Posterior vena cava (tissue), 2 donors: ENCODE results near the gene MTRFR. TPM values are rescaled to one million over a fixed set of nuclear protein-coding genes. Genes with fewer than 3 reads are reported as not detected.
A peak's percentile ranks its signal among the peaks of the same experiment; 100 is the strongest.

Experiments
- DNase-seq: peaks from one replicate; pipeline ENCODE4 v3.0.0-alpha.2; 2020; ENCODE audit warnings: low spot score
- intact Hi-C, 2 donors: fragments of 100-400 bp; cut with DNase I; formaldehyde crosslinking; loops; one replicate each; pipeline versions ENCODE4 v1.14.1 to v1.14.2; 2022 to 2023
- total RNA-seq, 2 donors: library from RNA; stranded (reverse); fragmentation: NEBNext Ultra II Directional; extraction: Animal tissue kit (Norgen Biotek cat#: 25700); gene quantifications; one replicate each; pipeline ENCODE4 v1.2.1, GENCODE V29; 2021
- donor health status: DM: yes; HTN: yes; CAD: no.
- donor health status: DM: yes; HTN: yes; CAD: no.

MTRFR gene
- total RNA-seq, 2 donors from 2014 or later: 5.8 to 7.3 TPM

DNA sequence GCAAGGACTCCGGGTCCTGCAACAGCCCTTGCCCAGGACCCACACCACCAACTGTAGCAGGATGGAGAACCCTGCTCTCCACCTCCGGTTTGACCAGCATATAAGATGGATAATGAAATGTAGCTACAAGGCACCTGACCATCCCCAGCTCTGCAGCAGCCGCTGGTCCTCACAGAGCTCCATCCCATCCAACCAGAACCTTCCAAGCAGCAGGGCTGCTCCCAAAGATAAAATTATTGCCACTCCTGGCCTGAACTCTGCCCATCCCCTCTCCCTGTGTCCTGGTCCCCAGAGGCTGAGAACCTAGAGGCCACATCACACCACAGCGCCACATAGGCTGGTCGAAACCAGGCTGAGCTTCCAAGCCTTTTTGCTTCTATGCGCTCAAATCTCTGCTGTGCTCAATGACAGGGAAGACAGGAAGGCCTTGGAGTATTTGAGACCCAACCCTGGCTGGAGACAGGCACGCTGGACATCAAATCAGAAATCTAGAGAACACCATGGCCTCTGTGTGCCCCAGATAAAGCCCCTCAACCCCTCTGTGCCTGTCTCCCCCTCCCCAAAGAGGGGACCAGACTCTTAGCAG lies 34.2 kb downstream of the MTRFR start:
- DNase-seq: peak; percentile 58
- intact Hi-C loops: no loop called here

DNA sequence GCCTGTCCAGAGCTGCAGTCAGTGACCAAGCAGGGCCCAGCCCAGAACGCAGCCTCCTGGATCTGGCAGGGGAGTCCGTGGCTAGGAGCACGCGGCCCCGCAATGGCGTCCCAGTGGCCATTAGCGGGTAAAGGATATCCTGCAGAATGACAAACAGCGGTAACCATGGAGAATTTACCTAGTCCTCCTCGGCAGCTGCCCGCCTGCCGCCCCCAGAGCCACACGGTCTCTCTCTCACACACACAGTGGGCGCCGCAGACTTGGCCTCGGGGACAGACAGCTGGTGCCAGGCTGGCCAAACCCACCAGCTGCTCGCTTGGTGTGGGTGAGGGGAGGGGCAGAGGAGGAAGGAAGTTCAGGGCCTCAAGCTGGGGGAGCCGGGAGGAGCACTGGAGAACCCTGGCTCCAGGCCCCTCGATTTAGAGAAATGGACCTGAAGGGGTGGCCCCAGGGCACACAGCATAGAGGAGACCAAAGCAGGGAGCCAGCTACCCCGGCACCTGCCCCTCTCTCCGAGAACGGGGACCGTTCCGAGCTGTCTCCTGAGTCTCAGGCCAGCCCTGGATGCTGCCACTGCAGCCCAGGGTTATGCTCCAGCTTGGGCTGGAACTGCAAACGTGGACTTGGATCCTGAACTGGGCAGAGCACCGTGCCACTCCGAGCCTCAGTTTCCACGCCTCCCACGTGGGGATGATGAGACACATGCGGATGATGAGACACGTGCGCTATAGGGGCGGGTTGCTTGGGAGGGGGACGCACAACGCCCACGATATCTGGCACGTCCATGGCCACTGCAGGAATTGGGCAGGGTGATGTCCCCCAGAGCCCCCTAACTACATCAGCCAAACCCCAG lies 35.0 kb downstream of the MTRFR start:
- DNase-seq: peak; percentile 86
- intact Hi-C loops: no loop called here

- DNase-seq: peak; percentile 74
- intact Hi-C loops: no loop called here
These were observed 35.6 kb downstream of the MTRFR start for GRCh38 chr12:123268850-123269249.

DNA sequence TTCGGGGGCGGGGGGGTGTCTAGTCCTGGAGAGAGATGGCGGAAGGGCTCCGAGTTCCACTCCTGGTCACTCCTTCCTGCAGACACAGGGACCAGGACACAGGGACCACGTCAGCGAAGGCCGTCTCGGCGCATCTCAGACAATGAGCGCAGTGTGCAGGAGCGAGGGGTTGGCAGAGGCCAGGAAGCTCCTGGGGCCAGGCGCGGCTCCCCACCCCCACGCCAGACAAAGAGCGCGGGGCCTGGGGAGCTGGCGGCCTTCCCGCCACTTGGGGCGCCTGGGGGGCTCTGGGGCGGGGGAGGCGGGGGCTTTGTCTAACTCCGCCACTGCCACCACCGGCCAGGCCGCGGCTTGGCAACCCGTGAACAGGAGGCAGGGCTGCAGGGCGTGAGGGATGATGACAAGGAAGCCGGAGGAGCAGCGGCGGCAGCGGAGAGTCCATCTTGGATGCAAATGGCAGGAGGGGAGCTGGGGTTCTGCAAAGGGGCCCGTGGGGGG lies 36.2 kb downstream of the MTRFR start:
- intact Hi-C loops: no loop called here
- peak; percentile 92 for DNase-seq

DNA sequence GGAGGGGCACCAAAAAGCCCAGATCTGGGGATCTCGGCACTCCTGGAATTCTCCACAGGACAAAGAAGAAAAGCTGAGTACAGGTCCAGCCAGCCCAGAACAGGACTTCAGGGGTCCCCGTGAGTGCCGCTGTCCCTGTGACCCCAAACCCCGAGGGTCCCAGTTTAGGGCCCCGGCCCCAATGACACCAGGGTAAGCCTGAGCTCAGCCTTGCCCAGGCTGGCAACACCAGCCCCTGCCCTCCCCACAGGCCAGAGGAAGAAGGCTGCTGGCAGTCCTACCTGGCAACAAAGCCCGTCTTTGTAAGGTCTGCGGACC lies 36.6 kb downstream of the MTRFR start:
- intact Hi-C loops: no loop called here
- DNase-seq: no peak

- DNase-seq: peak; percentile 74
- intact Hi-C loops: no loop called here
These were observed 37.2 kb downstream of the MTRFR start for GRCh38 chr12:123270214-123271000.

DNA sequence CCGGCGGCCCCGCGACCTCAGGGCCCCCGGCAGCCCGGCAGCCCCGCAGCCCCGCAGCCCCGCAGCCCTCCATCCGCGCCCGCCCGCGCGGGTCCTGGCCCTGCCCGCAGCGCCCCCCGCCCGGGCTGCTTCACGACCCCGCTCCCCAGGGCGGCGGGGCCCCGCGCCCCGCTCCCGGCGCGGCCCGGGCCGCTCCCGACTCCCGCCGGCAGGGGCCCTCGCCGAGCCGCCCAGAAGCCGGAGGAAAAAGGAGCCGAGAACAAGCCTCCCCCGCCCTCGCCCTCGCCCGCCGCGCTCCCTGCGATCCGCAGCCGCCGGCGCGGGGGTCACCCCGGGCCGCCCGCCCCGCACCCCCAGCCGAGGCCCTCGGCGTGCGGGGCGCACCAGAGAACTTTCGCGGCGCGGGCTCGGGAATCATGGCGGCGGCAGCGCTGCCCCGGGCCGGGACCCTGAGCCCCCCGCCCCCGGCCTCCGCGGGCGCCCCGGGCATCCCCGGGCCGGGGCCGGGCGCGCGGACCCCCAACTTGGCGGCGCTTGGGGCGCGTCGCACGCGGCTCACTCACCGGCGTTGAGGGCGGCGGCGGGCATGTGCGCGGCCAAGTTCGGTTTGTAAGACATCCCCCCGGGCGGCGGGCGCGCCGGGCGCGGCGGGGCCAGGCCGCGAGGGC lies 37.9 kb downstream of the MTRFR start:
- intact Hi-C loops: no loop called here
- DNase-seq: peak; percentile 93

DNA sequence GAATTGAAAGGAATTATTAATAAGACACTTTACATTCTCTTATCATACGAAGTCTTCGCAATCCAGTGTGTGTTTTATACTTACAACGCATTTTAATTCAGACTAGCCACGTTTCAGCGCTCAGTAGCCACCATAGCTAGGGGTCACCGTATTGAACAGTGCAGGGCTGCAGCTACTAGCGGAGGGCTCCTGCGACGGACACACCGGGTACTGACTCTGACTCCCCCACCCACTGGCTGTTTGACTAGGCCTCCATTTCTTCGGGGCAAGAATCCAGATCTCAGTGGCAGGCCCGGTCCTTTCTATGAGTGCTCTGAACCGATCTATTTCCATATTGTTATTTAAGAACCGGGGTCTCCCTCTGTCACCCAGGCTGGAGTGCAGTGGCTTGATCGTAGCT lies 39.9 kb downstream of the MTRFR start:
- peak; percentile 6 for DNase-seq
- intact Hi-C loops: no loop called here

GRCh38 chr12:123278101-123278627 lies 44.9 kb downstream of the MTRFR start:
- intact Hi-C loops: no loop called here
- peak; percentile 8 for DNase-seq

DNA sequence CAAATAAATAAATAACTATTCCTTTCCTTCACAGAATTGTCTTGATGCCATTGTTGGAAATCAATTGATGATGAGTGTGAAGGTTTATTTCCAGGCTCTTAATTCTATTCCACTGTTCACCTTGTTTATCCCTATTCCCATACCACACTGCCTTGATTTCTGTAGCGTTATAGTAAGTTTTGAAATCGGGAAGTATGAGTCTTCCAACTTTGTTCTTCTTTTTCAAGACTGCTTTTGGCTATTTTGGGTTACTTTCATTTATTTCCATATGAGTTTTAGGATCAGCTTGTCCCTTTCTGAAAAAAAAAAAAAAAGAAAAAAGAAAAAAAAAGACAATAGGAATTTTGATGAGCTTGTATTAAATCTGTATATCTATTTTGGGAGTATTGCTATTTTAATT lies 47.7 kb downstream of the MTRFR start:
- DNase-seq: no peak
- intact Hi-C loops: no loop called here

GRCh38 chr12:123282111-123282510 lies 48.9 kb downstream of the MTRFR start:
- intact Hi-C loops: no loop called here
- no peak for DNase-seq

DNA sequence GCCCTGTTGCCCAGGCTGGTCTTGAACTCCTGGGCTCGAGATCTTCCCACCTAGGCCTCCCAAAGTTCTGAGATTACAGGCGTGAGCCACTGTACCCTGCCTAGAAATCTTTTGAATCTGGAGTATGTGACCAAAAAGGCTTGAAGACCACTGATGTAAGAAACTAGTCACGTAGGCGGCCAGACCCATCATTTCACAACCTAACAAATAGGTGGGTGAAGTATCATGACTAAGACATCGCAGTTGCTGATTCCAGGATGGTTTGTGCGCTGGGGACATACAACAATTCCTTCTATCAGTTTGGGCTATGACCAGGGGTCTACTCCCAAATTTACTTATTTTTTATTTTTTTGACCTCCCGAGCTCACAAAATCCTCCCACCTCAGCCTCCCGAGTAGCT lies 50.2 kb downstream of the MTRFR start:
- intact Hi-C loops: no loop called here

GRCh38 chr12:123284669-123285068 lies 51.4 kb downstream of the MTRFR start:
- intact Hi-C loops: no loop called here

More for the DNA sequence above, 50.2 kb downstream of the MTRFR start:
- DNase-seq: peak; percentile 6

GRCh38 chr12:123286652-123287373 lies 53.6 kb downstream of the MTRFR start:
- DNase-seq: no peak
- intact Hi-C loops: no loop called here

More at GRCh38 chr12:123284669-123285068, 51.4 kb downstream of the MTRFR start:
- DNase-seq: no peak

GRCh38 chr12:123288751-123289346 lies 55.6 kb downstream of the MTRFR start:
- intact Hi-C loops: no loop called here
- DNase-seq: no peak

- no peak for DNase-seq
- intact Hi-C loops: no loop called here
These were observed 56.7 kb downstream of the MTRFR start for GRCh38 chr12:123289911-123290310.

DNA sequence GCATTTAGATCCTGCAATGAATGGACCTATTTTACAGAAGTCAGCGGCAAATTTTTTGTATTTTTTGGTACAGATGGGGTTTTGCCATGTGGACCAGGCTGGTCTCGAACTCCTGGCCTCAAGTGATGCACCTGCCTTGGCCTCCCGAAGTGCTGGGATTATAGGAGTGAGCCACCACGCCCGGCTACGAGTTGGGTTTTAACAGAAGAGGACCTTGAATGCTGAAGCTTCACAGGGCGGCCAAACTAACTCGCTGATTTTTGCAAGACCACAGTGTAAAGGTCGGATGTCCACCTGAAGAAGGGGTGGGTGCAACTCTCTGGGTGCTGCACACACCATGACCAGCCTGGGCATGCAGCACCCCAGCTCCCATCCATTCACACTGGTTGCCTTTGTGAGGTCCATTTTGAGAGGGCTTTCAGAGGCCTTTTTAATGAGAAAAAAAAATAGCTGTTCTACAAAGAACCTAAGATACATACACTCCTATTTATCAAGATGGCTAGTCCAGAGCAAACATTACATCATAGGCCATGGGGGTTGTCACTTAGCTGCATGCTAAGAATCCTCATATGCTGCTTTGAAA lies 60.0 kb downstream of the MTRFR start:
- intact Hi-C loops: no loop called here
- no peak for DNase-seq

DNA sequence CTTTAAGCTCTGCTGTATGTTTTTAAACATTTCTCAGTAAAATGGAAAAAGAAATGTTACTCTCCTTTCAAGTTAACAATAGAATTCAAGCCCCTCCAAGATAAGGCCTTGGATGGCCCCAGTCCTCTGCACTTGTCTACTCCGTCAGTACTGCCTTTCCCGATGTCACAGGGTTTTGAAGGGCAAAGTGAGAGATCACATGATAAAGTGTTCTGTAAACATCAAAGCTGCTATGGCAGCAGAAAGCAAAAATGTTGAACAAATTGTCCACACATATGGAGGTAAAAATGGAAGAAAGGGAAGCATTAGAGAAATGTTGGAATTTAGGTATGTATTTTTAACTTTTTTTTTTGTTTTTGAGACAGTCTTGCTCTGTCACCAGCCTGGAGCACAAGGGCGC lies 71.9 kb downstream of the MTRFR start:
- intact Hi-C loops: no loop called here
- DNase-seq: no peak
